ENCODE measurements around the gene PDS5B.
"Not testable (repeated sequence)": the region's sequence is repeated elsewhere in the genome, so short reads cannot be mapped to it uniquely, and the experiment has no call there.

The PDS5B gene

GRCh38 chr13:32822771-32823170, 236.5 kb downstream of the PDS5B start:
- no peak for DNase-seq

DNA sequence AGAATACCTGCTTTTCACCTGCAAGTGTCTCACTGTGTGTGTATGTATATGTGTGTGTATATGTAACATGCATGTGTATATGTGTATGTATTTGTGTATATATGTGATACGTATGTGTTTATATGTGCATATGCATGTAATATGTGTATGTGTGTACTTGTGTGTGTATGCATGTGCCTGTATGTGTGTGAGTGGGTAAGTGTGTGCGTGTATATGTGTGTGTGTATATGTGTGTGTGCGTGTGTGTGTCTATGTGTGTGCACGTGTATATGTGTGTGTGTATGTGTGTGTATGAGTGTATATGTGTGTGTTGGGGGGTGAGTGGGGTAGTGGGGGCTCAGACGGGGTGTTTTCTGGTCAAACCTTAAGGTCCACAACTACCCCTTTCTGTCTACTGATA, 237.3 kb downstream of the PDS5B start:
- no peak for DNase-seq

GRCh38 chr13:32824061-32824460, 237.8 kb downstream of the PDS5B start:
- DNase-seq, result no peak

DNA sequence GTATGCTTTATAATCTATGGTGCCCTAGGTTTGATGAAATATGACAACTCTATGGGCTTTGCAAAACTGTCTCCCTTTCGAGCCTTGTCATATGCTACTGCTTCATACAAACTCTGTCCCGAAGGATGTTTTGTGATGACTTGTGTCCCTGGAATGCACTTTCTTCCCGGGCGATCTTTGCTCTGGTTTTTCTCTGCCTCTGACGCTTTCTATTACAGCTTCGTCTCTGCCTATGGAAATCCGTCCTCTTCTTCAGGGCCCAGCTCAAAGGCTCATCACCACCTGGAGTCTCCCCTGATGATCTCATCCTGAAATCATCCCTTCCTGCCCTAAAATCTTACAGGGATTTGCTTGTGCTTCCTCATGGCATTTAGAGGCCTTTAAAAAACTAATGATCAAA, 238.4 kb downstream of the PDS5B start:
- no peak for DNase-seq

DNA sequence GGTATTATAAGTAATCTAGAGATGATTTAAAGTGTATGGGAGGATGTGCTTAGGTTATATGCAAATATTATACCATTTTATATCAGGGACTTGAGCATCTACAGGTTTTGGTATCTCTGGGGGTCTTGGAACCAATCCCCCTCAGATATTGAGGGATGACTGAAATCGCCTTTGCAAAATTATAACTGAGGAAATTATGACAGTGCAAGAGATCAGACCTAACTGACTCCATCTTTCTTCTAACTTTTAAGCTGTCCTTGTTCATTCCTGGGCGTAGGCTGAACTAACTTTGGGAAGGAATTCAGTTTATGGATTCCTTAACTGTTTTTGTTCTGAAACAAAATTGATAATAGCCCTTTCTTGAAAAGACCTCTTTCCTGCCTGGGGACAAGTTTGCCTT, 239.2 kb downstream of the PDS5B start:
- DNase-seq, result no peak

DNA sequence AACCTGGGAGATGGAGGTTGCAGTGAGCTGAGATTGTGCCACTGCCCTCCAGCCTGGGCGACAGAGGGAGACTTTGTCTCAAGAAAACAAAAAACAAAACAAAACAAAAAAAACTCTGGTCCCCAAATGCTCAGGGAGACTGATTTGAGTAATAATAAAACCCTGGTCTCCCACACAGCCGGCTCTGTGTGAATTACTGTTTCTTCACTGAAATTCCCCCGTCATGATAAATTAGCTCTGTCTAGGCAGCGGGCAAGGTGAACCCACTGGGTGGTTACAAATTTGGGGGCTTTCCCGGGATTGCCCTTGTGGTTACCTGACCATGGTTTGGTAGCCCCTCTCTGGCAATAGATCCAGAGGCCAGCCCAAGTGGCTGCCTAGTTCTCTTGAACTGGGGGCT, 240.1 kb downstream of the PDS5B start:
- not testable (repeated sequence) for DNase-seq
